NCI-H345 treated with DMSO at 0.1 percent for 48 hours (cell line): ENCODE data around the gene PPP1R12B.
"Not testable (repeated sequence)": the region's sequence is repeated elsewhere in the genome, so short reads cannot be mapped to it uniquely, and the experiment has no call there.

ENCODE experiments used
- DNase-seq: peaks from one replicate; lab custom pipeline; 2025; ENCODE audit not compliant: unreplicated experiment; lab: John Stamatoyannopoulos, UW

Gene PPP1R12B

GRCh38 chr1:202401771-202402170 lies 53.3 kb downstream of the PPP1R12B start:
- not testable (repeated sequence) for DNase-seq

GRCh38 chr1:202403381-202403780 lies 54.9 kb downstream of the PPP1R12B start:
- DNase-seq: not testable (repeated sequence)

GRCh38 chr1:202405928-202406327 lies 57.4 kb downstream of the PPP1R12B start:
- no peak for DNase-seq

GRCh38 chr1:202406896-202407295 lies 58.4 kb downstream of the PPP1R12B start:
- not testable (repeated sequence) for DNase-seq

- DNase-seq: not testable (repeated sequence)
These were observed 58.9 kb downstream of the PPP1R12B start for GRCh38 chr1:202407378-202407777.

GRCh38 chr1:202410251-202410650 lies 61.8 kb downstream of the PPP1R12B start:
- not testable (repeated sequence) for DNase-seq

GRCh38 chr1:202410854-202411357 lies 62.4 kb downstream of the PPP1R12B start:
- not testable (repeated sequence) for DNase-seq

- no peak for DNase-seq
These were observed 62.9 kb downstream of the PPP1R12B start for GRCh38 chr1:202411422-202411821.

- DNase-seq: not testable (repeated sequence)
These were observed 63.9 kb downstream of the PPP1R12B start for GRCh38 chr1:202412421-202412820.

- DNase-seq: no peak
These were observed 68.1 kb downstream of the PPP1R12B start for GRCh38 chr1:202416641-202417040.

GRCh38 chr1:202417141-202417540 lies 68.6 kb downstream of the PPP1R12B start:
- not testable (repeated sequence) for DNase-seq

GRCh38 chr1:202417762-202418201 lies 69.3 kb downstream of the PPP1R12B start:
- not testable (repeated sequence) for DNase-seq

- DNase-seq: not testable (repeated sequence)
These were observed 71.2 kb downstream of the PPP1R12B start for GRCh38 chr1:202419731-202420130.

GRCh38 chr1:202420422-202421094 lies 72.1 kb downstream of the PPP1R12B start:
- not testable (repeated sequence) for DNase-seq

GRCh38 chr1:202422709-202423108 lies 74.2 kb downstream of the PPP1R12B start:
- not testable (repeated sequence) for DNase-seq

GRCh38 chr1:202424260-202424659 lies 75.8 kb downstream of the PPP1R12B start:
- DNase-seq: not testable (repeated sequence)

GRCh38 chr1:202430111-202430510 lies 81.6 kb downstream of the PPP1R12B start:
- not testable (repeated sequence) for DNase-seq

GRCh38 chr1:202432338-202432737 lies 83.8 kb downstream of the PPP1R12B start:
- not testable (repeated sequence) for DNase-seq

GRCh38 chr1:202433155-202434043 lies 84.9 kb downstream of the PPP1R12B start:
- no peak for DNase-seq

- DNase-seq: no peak
These were observed 85.6 kb downstream of the PPP1R12B start for GRCh38 chr1:202434059-202434458.

- no peak for DNase-seq
These were observed 90.1 kb downstream of the PPP1R12B start for GRCh38 chr1:202438393-202439174.
